Neural progenitor cell (in vitro differentiated cells): ENCODE results near the gene HOGA1. TPM values are rescaled to one million over a fixed set of nuclear protein-coding genes. Genes with fewer than 3 reads are reported as not detected.

ENCODE experiments used
- DNase-seq: peaks from one replicate; pipeline ENCODE4 v3.0.0-alpha.2; 2016; ENCODE audit warnings: low spot score
- H2AFZ ChIP-seq: fragments of 200-600 bp; sonication (generic); replicated peaks from 2 replicates; pipeline ENCODE4 v1.6.1; 2016; ENCODE audit warnings: antibody characterized with exemption
- H3F3A ChIP-seq: fragments of 200-600 bp; sonication (generic); 2 replicates; pipeline ENCODE4 v1.6.1; 2016; ENCODE audit warnings: antibody characterized with exemption, low read depth
- H3K27ac ChIP-seq: fragments of 200-600 bp; sonication (generic); 2 replicates; pipeline ENCODE4 v1.5.1; 2016; ENCODE audit warnings: mild to moderate bottlenecking
- H3K27me3 ChIP-seq: fragments of 200-600 bp; sonication (generic); 2 replicates; pipeline ENCODE4 v1.6.1; 2016; ENCODE audit warnings: mild to moderate bottlenecking, moderate library complexity
- H3K36me3 ChIP-seq: fragments of 200-600 bp; sonication (generic); 2 replicates; pipeline ENCODE4 v1.5.1; 2016
- H3K4me1 ChIP-seq: fragments of 200-600 bp; sonication (generic); 2 replicates; pipeline ENCODE4 v1.6.1; 2016; ENCODE audit warnings: mixed run types
- H3K4me2 ChIP-seq: fragments of 200-600 bp; sonication (generic); 2 replicates; pipeline ENCODE4 v1.6.1; 2016
- H3K4me3 ChIP-seq: fragments of 200-600 bp; sonication (generic); 2 replicates; pipeline ENCODE4 v1.5.1; 2016
- H3K79me2 ChIP-seq: fragments of 200-600 bp; sonication (generic); 2 replicates; pipeline ENCODE4 v1.6.1; 2016; ENCODE audit warnings: low read depth
- H3K9ac ChIP-seq: fragments of 200-600 bp; sonication (generic); 2 replicates; pipeline ENCODE4 v1.6.1; 2016
- H3K9me3 ChIP-seq: fragments of 200-600 bp; sonication (generic); 2 replicates; pipeline ENCODE4 v1.5.1; 2016; ENCODE audit warnings: low read depth
- H4K20me1 ChIP-seq: fragments of 200-600 bp; sonication (generic); 2 replicates; pipeline ENCODE4 v1.6.1; 2016; ENCODE audit warnings: low read depth
- H3K27ac Mint-ChIP-seq: 3 replicates; pipeline ENCODE4 v1.8.0; 2021; ENCODE audit warnings: mixed read lengths
- H3K27me3 Mint-ChIP-seq: 2 replicates; pipeline ENCODE4 v1.8.0; 2022; ENCODE audit warnings: low read depth, mild to moderate bottlenecking, inconsistent platforms, moderate library complexity, mixed read lengths; ENCODE audit not compliant: insufficient read depth
- H3K36me3 Mint-ChIP-seq: 3 replicates; pipeline ENCODE4 v1.8.0; 2021; ENCODE audit warnings: mixed read lengths
- H3K4me1 Mint-ChIP-seq: 3 replicates; pipeline ENCODE4 v1.8.0; 2021; ENCODE audit warnings: mixed read lengths
- H3K4me3 Mint-ChIP-seq: 3 replicates; pipeline ENCODE4 v1.8.0; 2021; ENCODE audit warnings: mild to moderate bottlenecking, moderate library complexity, mixed read lengths
- H3K9me3 Mint-ChIP-seq: 3 replicates; pipeline ENCODE4 v1.8.0; 2020; ENCODE audit warnings: mixed read lengths
- EZH2 ChIP-seq: fragments of 200-600 bp; sonication (generic); IDR thresholded peaks from 2 replicates; pipeline ENCODE4 v1.6.1; 2017; ENCODE audit warnings: antibody characterized with exemption, mild to moderate bottlenecking, moderate library complexity
- EZH2phosphoT487 ChIP-seq: fragments of 200-600 bp; sonication (generic); IDR thresholded peaks from 2 replicates; pipeline ENCODE4 v1.6.1; 2017; ENCODE audit warnings: antibody characterized with exemption
- total RNA-seq: library from RNA; depleted of rRNA; stranded (reverse); fragments of >200 nt; gene quantifications from 2 replicates; pipeline ENCODE4 v1.2.3, GENCODE V29; 2015; ENCODE audit warnings: low replicate concordance
- TF ChIP-seq, protein P1 (sequence below): fragments of 200-600 bp; sonication (generic); IDR thresholded peaks from 2 replicates; pipeline ENCODE4 v1.5.1; 2017; ENCODE audit warnings: antibody characterized with exemption, mild to moderate bottlenecking

HOGA1 gene
- total RNA-seq, 1 donor from 2014 or later = 0.17 TPM

DNA sequence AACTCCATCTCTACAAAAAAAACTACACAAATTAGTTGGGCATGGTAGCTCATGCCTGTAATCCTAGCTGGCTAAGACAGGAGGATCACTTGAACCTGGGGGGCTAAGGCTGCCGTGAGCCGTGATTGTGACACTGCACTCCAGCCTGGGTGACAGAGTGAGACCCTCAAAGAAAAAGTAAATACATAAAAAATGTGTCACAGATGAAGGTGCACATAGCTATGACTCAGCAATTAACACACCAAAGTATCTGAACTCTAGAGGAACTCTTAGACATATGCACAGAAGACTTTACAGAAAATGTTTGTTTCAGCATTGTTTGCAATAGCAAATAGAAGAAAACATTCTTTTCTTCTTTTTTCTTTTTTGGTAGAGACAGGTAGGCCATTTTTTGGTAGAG is 13.6 kb downstream of the HOGA1 start:
- Histone ChIP-seq H3F3A (no peaks in the 10 kb centered on the region), H3K4me2 (no peak overlapping the region), H3K4me1 (no peaks in the 10 kb centered on the region), H3K27ac (no peak overlapping the region), H3K9ac (no peak overlapping the region), H3K27me3 (no peaks in the 10 kb centered on the region), H3K36me3 (no peaks in the 10 kb centered on the region), H3K79me2 (no peaks in the 10 kb centered on the region), H4K20me1 (no peaks in the 10 kb centered on the region), H3K4me3 (no peak overlapping the region), H3K9me3 (no peaks in the 10 kb centered on the region), H2AFZ (no peak overlapping the region)
- H3K36me3 Mint-ChIP-seq = no peaks in the 10 kb centered on the region
- peaks cover 28% of the 10 kb centered on the region for H3K4me1 Mint-ChIP-seq
- H3K27ac Mint-ChIP-seq = no peak overlapping the region
- DNase-seq = no peak
- peaks cover 7% of the 10 kb centered on the region for H3K27me3 Mint-ChIP-seq
- TF ChIP-seq, protein P1, sequence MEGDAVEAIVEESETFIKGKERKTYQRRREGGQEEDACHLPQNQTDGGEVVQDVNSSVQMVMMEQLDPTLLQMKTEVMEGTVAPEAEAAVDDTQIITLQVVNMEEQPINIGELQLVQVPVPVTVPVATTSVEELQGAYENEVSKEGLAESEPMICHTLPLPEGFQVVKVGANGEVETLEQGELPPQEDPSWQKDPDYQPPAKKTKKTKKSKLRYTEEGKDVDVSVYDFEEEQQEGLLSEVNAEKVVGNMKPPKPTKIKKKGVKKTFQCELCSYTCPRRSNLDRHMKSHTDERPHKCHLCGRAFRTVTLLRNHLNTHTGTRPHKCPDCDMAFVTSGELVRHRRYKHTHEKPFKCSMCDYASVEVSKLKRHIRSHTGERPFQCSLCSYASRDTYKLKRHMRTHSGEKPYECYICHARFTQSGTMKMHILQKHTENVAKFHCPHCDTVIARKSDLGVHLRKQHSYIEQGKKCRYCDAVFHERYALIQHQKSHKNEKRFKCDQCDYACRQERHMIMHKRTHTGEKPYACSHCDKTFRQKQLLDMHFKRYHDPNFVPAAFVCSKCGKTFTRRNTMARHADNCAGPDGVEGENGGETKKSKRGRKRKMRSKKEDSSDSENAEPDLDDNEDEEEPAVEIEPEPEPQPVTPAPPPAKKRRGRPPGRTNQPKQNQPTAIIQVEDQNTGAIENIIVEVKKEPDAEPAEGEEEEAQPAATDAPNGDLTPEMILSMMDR = no peak
- TF ChIP-seq EZH2phosphoT487 = no peak
- TF ChIP-seq EZH2 = no peak
- no peaks in the 10 kb centered on the region for H3K9me3 Mint-ChIP-seq
- no peak overlapping the region for H3K4me3 Mint-ChIP-seq

DNA sequence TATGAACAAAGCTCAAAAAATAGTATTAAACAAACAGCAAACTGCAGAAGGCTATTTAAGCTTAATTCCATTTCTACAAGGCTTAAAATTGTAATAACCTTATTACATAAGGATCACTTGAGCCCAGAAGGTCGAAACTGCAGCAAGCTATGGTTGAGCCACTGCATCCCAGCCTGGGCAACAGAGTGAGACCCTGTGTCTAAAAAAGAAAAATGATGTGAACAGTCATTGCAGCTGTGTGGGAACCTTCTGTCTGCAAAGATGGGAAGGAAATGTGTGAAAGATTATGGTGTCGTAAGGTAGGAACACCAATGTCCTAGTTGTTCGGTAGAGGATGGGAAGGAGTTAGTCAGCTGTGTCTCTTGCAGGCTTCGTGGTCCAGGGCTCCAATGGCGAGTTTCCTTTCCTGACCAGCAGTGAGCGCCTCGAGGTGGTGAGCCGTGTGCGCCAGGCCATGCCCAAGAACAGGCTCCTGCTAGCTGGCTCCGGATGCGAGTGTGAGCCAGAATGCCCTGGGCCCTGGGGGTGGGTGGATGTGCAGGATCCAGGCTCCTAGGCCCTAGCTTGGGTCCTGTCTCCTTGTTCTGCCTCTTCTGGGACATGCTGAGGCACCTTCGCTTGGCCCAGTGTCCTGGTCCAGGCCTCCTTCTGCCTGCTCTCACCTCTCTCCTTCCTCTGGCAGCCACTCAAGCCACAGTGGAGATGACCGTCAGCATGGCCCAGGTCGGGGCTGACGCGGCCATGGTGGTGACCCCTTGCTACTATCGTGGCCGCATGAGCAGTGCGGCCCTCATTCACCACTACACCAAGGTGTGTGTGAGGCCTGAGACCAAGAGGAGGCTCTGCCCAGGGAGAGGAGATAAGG is 14.4 kb downstream of the HOGA1 start:
- no peaks in the 10 kb centered on the region for H4K20me1 ChIP-seq
- Mint-ChIP-seq H3K4me1 (peaks cover 28% of the 10 kb centered on the region), H3K27me3 (peaks cover 7% of the 10 kb centered on the region), H3K36me3 (no peaks in the 10 kb centered on the region), H3K4me3 (no peak overlapping the region), H3K27ac (no peak overlapping the region), H3K9me3 (no peaks in the 10 kb centered on the region)
- H3K9me3 ChIP-seq = no peaks in the 10 kb centered on the region
- H3K9ac ChIP-seq = no peak overlapping the region
- no peak overlapping the region for H3K4me3 ChIP-seq
- H3K4me2 ChIP-seq = no peak overlapping the region
- no peaks in the 10 kb centered on the region for H3F3A ChIP-seq
- H3K27ac ChIP-seq = no peak overlapping the region
- no peaks in the 10 kb centered on the region for H3K4me1 ChIP-seq
- H3K27me3 ChIP-seq = no peaks in the 10 kb centered on the region
- TF ChIP-seq EZH2 = no peak
- H3K36me3 ChIP-seq = no peaks in the 10 kb centered on the region
- H3K79me2 ChIP-seq = no peaks in the 10 kb centered on the region
- no peak for DNase-seq
- no peak overlapping the region for H2AFZ ChIP-seq

DNA sequence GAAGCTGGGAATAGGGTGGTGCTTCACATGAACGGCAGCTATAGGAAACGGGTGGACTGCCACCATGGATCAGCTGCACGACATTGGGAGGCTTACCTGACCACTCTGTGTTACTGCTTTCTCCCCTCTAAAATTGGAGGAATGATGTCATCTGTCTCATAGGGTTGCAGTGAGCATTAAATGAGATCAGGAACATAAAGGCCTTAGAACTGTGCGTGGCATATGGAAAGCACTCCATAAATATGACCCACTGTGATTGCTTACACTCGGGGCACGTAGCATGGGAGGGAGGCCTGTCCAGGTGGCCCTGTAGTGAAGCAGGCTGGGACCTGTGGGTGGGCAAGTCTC is 15.1 kb downstream of the HOGA1 start:
- H3K9ac ChIP-seq = no peak overlapping the region
- H2AFZ ChIP-seq = no peak overlapping the region
- no peaks in the 10 kb centered on the region for H3K27me3 ChIP-seq
- no peaks in the 10 kb centered on the region for H3K4me1 ChIP-seq
- Mint-ChIP-seq H3K9me3 (no peaks in the 10 kb centered on the region), H3K27ac (no peak overlapping the region), H3K36me3 (no peaks in the 10 kb centered on the region), H3K4me3 (no peak overlapping the region), H3K27me3 (peaks cover 7% of the 10 kb centered on the region), H3K4me1 (peaks cover 28% of the 10 kb centered on the region)
- no peaks in the 10 kb centered on the region for H3K9me3 ChIP-seq
- no peak overlapping the region for H3K4me3 ChIP-seq
- H3K36me3 ChIP-seq = no peaks in the 10 kb centered on the region
- no peaks in the 10 kb centered on the region for H4K20me1 ChIP-seq
- H3K27ac ChIP-seq = no peak overlapping the region
- TF ChIP-seq EZH2 = no peak
- TF ChIP-seq EZH2phosphoT487 = no peak
- TF ChIP-seq, protein P1 = no peak
- H3K4me2 ChIP-seq = no peak overlapping the region
- DNase-seq = no peak
- no peaks in the 10 kb centered on the region for H3F3A ChIP-seq
- H3K79me2 ChIP-seq = no peaks in the 10 kb centered on the region

DNA sequence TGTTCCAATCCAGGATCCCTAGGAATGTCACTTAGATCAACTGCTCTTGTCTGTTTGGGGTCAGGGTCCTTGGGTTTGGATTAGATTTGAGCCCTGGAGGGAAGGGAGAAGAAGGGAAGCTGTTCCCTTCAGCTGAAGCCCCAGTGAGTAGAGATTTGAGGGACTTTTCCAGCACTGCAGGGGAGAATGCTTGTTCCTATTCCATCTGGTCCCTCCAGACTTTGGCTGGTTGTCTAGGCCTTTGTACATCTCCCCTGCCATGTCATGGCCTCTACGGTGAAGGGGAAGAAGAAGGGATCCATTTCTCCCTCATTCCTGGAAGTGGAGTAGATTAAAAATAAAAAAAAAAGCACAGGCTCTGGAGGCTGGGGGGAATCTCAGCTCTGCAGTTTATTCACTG is 16.4 kb downstream of the HOGA1 start:
- Histone ChIP-seq H3K79me2 (no peaks in the 10 kb centered on the region), H3K9me3 (no peaks in the 10 kb centered on the region), H3K9ac (no peak overlapping the region), H3K27ac (no peak overlapping the region), H3K4me1 (no peaks in the 10 kb centered on the region), H3K4me3 (no peak overlapping the region), H3K4me2 (no peak overlapping the region), H3F3A (no peaks in the 10 kb centered on the region), H4K20me1 (no peaks in the 10 kb centered on the region), H3K36me3 (no peaks in the 10 kb centered on the region), H2AFZ (no peak overlapping the region), H3K27me3 (no peaks in the 10 kb centered on the region)
- H3K4me1 Mint-ChIP-seq = peaks cover 26% of the 10 kb centered on the region
- TF ChIP-seq EZH2phosphoT487 (no peak), EZH2 (no peak)
- TF ChIP-seq, protein P1 = no peak
- no peak for DNase-seq
- H3K9me3 Mint-ChIP-seq = no peaks in the 10 kb centered on the region
- H3K27me3 Mint-ChIP-seq = peaks cover 7% of the 10 kb centered on the region
- peak overlapping the region; percentile 21 for H3K27ac Mint-ChIP-seq
- H3K4me3 Mint-ChIP-seq = no peak overlapping the region
- no peaks in the 10 kb centered on the region for H3K36me3 Mint-ChIP-seq
